Neural cell (in vitro differentiated cells): Measurements from ENCODE around the gene ADGRG3. TPM values are rescaled to one million over a fixed set of nuclear protein-coding genes. Genes with fewer than 3 reads are reported as not detected.

Source experiments
- H2AFZ ChIP-seq: fragments of 200-600, 300-800 bp; sonication (generic), shearing (Covaris generic); 2 replicates; pipeline ENCODE4 v1.6.0; 2014; ENCODE audit warnings: low read depth, mild to moderate bottlenecking, antibody characterized with exemption, low read length, moderate library complexity
- H3F3A ChIP-seq: fragments of 200-600 bp; shearing (Covaris generic); 2 replicates; pipeline ENCODE4 v1.6.1; 2016; ENCODE audit warnings: mild to moderate bottlenecking, moderate library complexity, mixed read lengths, antibody characterized with exemption, low read length; ENCODE audit not compliant: insufficient read depth, poor library complexity, severe bottlenecking
- H3K27ac ChIP-seq: fragments of 200-600, 300-800 bp; sonication (generic), shearing (Covaris generic); 2 replicates; pipeline ENCODE4 v1.5.1; 2014; ENCODE audit warnings: mild to moderate bottlenecking, low read length, moderate library complexity
- H3K27me3 ChIP-seq: fragments of 300-800, 200-600 bp; sonication (generic), shearing (Covaris generic); 2 replicates; pipeline ENCODE4 v1.6.0; 2014; ENCODE audit warnings: mild to moderate bottlenecking, low read depth, low read length, moderate library complexity; ENCODE audit not compliant: insufficient read depth
- H3K36me3 ChIP-seq: fragments of 300-800, 200-600 bp; sonication (generic), shearing (Covaris generic); 2 replicates; pipeline ENCODE4 v1.5.1; 2014; ENCODE audit warnings: mild to moderate bottlenecking, antibody characterized with exemption, low read length, moderate library complexity; ENCODE audit not compliant: insufficient read depth
- H3K4me2 ChIP-seq: fragments of 300-800, 200-600 bp; sonication (generic), shearing (Covaris generic); 2 replicates; pipeline ENCODE4 v1.6.0; 2014; ENCODE audit warnings: mild to moderate bottlenecking, low read length
- H3K4me3 ChIP-seq: fragments of 300-800, 200-600 bp; sonication (generic), shearing (Covaris generic); 2 replicates; pipeline ENCODE4 v1.5.1; 2014; ENCODE audit warnings: mild to moderate bottlenecking, low read length, moderate library complexity
- H3K79me2 ChIP-seq: fragments of 200-600 bp; shearing (Covaris generic); replicated peaks from 2 replicates; pipeline ENCODE4 v1.6.0; 2014; ENCODE audit warnings: mild to moderate bottlenecking, low read length, moderate library complexity; ENCODE audit not compliant: insufficient read depth
- H3K9ac ChIP-seq: fragments of 300-800, 200-600 bp; sonication (generic), shearing (Covaris generic); 2 replicates; pipeline ENCODE4 v1.6.1; 2016; ENCODE audit warnings: mild to moderate bottlenecking, low read length, mixed read lengths
- H3K9me2 ChIP-seq: fragments of 200-600 bp; shearing (Covaris generic); 2 replicates; pipeline ENCODE4 v1.6.1; 2016; ENCODE audit warnings: mild to moderate bottlenecking, low read length, mixed read lengths; ENCODE audit not compliant: insufficient read depth
- H3K9me3 ChIP-seq: fragments of 200-600, 300-800 bp; sonication (generic), shearing (Covaris generic); 2 replicates; pipeline ENCODE4 v1.6.1; 2016; ENCODE audit warnings: mild to moderate bottlenecking, mixed run types, low read length, moderate library complexity, mixed read lengths
- H4K20me1 ChIP-seq: fragments of 200-600 bp; shearing (Covaris generic); 2 replicates; pipeline ENCODE4 v1.6.1; 2016; ENCODE audit warnings: mild to moderate bottlenecking, mixed run types; ENCODE audit not compliant: insufficient read depth
- CTCF ChIP-seq: fragments of 450-650 bp; IDR thresholded peaks from 2 replicates; pipeline ENCODE4 v1.5.1; 2014; ENCODE audit warnings: antibody characterized with exemption, mild to moderate bottlenecking, moderate library complexity; ENCODE audit not compliant: poor library complexity, severe bottlenecking
- EP300 ChIP-seq: fragments of 450-650 bp; conservative IDR thresholded peaks from 2 replicates; pipeline ENCODE4 v1.6.1; 2014; ENCODE audit warnings: antibody characterized with exemption, mild to moderate bottlenecking, moderate library complexity; ENCODE audit not compliant: poor library complexity, severe bottlenecking
- EZH2 ChIP-seq: fragments of 200-600, 300-800 bp; shearing (Covaris generic), sonication (generic); IDR thresholded peaks from 2 replicates; pipeline ENCODE4 v1.6.1; 2014; ENCODE audit warnings: antibody characterized with exemption, low read length, borderline replicate concordance, mild to moderate bottlenecking; ENCODE audit not compliant: insufficient read depth, poor library complexity, severe bottlenecking
- MXI1 ChIP-seq: fragments of 450-650 bp; conservative IDR thresholded peaks from 2 replicates; pipeline ENCODE4 v1.6.1; 2014; ENCODE audit warnings: antibody characterized with exemption, mild to moderate bottlenecking; ENCODE audit not compliant: poor library complexity, severe bottlenecking
- POLR2AphosphoS5 ChIP-seq: IDR thresholded peaks from 2 replicates; pipeline ENCODE4 v1.6.1; 2012
- RAD21 ChIP-seq: fragments of 450-650 bp; conservative IDR thresholded peaks from 2 replicates; pipeline ENCODE4 v1.6.1; 2014; ENCODE audit warnings: antibody characterized with exemption, mild to moderate bottlenecking, moderate library complexity
- REST ChIP-seq: IDR thresholded peaks from 2 replicates; pipeline ENCODE4 v1.6.1; 2012; ENCODE audit warnings: borderline replicate concordance
- SMC3 ChIP-seq: fragments of 450-650 bp; conservative IDR thresholded peaks from 2 replicates; pipeline ENCODE4 v1.6.1; 2014; ENCODE audit warnings: antibody characterized with exemption, mild to moderate bottlenecking, moderate library complexity; ENCODE audit not compliant: poor library complexity
- TAF1 ChIP-seq: IDR thresholded peaks from 2 replicates; pipeline ENCODE4 v1.6.1; 2012; ENCODE audit warnings: low read depth
- polyA plus RNA-seq: library from polyadenylated mRNA; depleted of rRNA; stranded (reverse); fragments of >200 nt; gene quantifications from 2 replicates; pipeline ENCODE4 v1.2.3, GENCODE V29; 2014

The ADGRG3 gene
- polyA plus RNA-seq, 1 donor from 2014 or later: 0.62 TPM

GRCh38 chr16:57714047-57714446 lies 45.9 kb downstream of the ADGRG3 start:
- no peak overlapping the region for H2AFZ ChIP-seq
- no peak overlapping the region for H3K4me3 ChIP-seq
- H3K27ac ChIP-seq: no peak overlapping the region
- H3K4me2 ChIP-seq: no peak overlapping the region
- no peak overlapping the region for H3K9ac ChIP-seq
- H3K9me3 ChIP-seq: no peaks in the 10 kb centered on the region
- TF ChIP-seq MXI1: no peak
- H3F3A ChIP-seq: no peaks in the 10 kb centered on the region
- no peaks in the 10 kb centered on the region for H4K20me1 ChIP-seq
- H3K79me2 ChIP-seq: no peaks in the 10 kb centered on the region
- H3K36me3 ChIP-seq: no peaks in the 10 kb centered on the region
- no peaks in the 10 kb centered on the region for H3K27me3 ChIP-seq
- H3K9me2 ChIP-seq: no peaks in the 10 kb centered on the region

GRCh38 chr16:57720142-57720575 lies 52.1 kb downstream of the ADGRG3 start:
- Histone ChIP-seq H3K79me2 (no peaks in the 10 kb centered on the region), H3K9ac (no peak overlapping the region), H3K27ac (no peak overlapping the region), H3K27me3 (no peaks in the 10 kb centered on the region), H4K20me1 (no peaks in the 10 kb centered on the region), H2AFZ (no peak overlapping the region), H3K9me3 (no peaks in the 10 kb centered on the region), H3K4me2 (no peak overlapping the region), H3K36me3 (no peaks in the 10 kb centered on the region), H3K4me3 (no peak overlapping the region), H3F3A (no peaks in the 10 kb centered on the region), H3K9me2 (no peaks in the 10 kb centered on the region)
- TF ChIP-seq CTCF (peak; percentile 20), EZH2 (no peak), EP300 (no peak), REST (no peak)

- H3F3A ChIP-seq: no peaks in the 10 kb centered on the region
- H3K36me3 ChIP-seq: no peaks in the 10 kb centered on the region
- no peaks in the 10 kb centered on the region for H3K79me2 ChIP-seq
- TF ChIP-seq SMC3: no peak
- no peak for TF ChIP-seq REST
- no peak for TF ChIP-seq CTCF
- no peak for TF ChIP-seq TAF1
- no peak for TF ChIP-seq EP300
- TF ChIP-seq POLR2AphosphoS5: no peak
- no peak for TF ChIP-seq MXI1
- no peak for TF ChIP-seq RAD21
- TF ChIP-seq EZH2: no peak
- no peaks in the 10 kb centered on the region for H3K9me3 ChIP-seq
- no peak overlapping the region for H3K4me3 ChIP-seq
- H3K9ac ChIP-seq: no peak overlapping the region
- H3K27me3 ChIP-seq: no peaks in the 10 kb centered on the region
- no peaks in the 10 kb centered on the region for H3K9me2 ChIP-seq
- no peak overlapping the region for H2AFZ ChIP-seq
- H3K4me2 ChIP-seq: no peak overlapping the region
- H3K27ac ChIP-seq: no peak overlapping the region
- H4K20me1 ChIP-seq: no peaks in the 10 kb centered on the region
Observed at GRCh38 chr16:57721356-57722209, 53.5 kb downstream of the ADGRG3 start.
